Measurements from ENCODE around the gene PKD1L1.

DNA sequence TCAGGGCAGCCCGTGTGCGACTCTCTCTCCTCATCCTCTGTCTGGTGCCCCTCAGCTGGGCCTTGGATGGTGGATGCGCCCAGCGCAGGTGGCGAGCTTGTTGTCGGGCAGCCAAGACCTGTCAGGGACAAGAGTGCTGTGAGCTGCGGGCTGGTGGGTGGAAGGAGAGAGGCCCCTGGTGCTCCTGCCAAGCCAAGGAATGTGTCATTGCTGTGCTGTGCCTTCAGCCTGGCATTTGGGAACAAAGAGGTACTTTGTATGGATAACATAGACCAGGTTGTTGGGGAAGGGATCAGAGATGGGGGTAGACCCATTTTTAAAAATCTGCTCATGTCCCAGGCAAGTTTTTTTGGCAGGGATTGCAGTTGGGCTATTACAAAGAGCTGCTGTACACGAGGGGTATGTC is 120.9 kb downstream of the PKD1L1 start:
- TF ChIP-seq, protein P1, sequence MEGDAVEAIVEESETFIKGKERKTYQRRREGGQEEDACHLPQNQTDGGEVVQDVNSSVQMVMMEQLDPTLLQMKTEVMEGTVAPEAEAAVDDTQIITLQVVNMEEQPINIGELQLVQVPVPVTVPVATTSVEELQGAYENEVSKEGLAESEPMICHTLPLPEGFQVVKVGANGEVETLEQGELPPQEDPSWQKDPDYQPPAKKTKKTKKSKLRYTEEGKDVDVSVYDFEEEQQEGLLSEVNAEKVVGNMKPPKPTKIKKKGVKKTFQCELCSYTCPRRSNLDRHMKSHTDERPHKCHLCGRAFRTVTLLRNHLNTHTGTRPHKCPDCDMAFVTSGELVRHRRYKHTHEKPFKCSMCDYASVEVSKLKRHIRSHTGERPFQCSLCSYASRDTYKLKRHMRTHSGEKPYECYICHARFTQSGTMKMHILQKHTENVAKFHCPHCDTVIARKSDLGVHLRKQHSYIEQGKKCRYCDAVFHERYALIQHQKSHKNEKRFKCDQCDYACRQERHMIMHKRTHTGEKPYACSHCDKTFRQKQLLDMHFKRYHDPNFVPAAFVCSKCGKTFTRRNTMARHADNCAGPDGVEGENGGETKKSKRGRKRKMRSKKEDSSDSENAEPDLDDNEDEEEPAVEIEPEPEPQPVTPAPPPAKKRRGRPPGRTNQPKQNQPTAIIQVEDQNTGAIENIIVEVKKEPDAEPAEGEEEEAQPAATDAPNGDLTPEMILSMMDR (IDR thresholded peaks at IDR 0.05), result no peak
- no peak for TF ChIP-seq POLR2A (IDR thresholded peaks at IDR 0.05)

Measured in sigmoid colon (tissue), 3 donors.